Measurements from ENCODE around the gene CCDC78.

DNA sequence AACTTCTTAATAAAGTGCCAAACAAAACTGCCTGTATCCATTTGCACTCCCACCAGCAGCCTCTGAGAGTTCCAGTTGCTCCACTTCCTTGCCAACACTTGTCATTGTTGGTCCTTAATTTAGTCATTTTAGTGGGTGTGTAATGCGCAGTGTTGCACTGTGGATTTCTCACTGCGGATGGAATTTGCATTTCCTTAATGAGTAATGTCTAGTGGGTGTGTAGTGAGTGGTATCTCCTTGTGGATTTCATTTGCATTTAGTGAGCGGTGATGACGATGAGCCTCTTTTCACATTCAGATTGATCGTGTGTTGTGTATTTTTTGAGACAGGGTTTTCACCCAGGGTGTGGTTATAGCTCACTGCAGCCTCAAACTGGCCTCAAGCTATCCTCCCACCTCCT, 30.2 kb upstream of the CCDC78 start:
- TF ChIP-seq ELF1 (IDR thresholded peaks at IDR 0.05; ENCODE audit: borderline replicate concordance, low read depth) (no peak), TCF7L2 (IDR thresholded peaks at IDR 0.05; ENCODE audit: borderline replicate concordance, extremely low read depth, insufficient read depth, insufficient read length) (no peak), EZH2 (IDR thresholded peaks at IDR 0.05) (no peak), POLR2A (IDR thresholded peaks at IDR 0.05; ENCODE audit: borderline replicate concordance, extremely low read depth, insufficient read depth, insufficient read length) (no peak)
- TF ChIP-seq, protein P1, sequence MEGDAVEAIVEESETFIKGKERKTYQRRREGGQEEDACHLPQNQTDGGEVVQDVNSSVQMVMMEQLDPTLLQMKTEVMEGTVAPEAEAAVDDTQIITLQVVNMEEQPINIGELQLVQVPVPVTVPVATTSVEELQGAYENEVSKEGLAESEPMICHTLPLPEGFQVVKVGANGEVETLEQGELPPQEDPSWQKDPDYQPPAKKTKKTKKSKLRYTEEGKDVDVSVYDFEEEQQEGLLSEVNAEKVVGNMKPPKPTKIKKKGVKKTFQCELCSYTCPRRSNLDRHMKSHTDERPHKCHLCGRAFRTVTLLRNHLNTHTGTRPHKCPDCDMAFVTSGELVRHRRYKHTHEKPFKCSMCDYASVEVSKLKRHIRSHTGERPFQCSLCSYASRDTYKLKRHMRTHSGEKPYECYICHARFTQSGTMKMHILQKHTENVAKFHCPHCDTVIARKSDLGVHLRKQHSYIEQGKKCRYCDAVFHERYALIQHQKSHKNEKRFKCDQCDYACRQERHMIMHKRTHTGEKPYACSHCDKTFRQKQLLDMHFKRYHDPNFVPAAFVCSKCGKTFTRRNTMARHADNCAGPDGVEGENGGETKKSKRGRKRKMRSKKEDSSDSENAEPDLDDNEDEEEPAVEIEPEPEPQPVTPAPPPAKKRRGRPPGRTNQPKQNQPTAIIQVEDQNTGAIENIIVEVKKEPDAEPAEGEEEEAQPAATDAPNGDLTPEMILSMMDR (IDR thresholded peaks at IDR 0.05 in 2 of 3, conservative IDR thresholded peaks at IDR 0.05 in 1 of 3; ENCODE audit: borderline replicate concordance in 1 of 3, insufficient read depth in 1 of 3, low read depth in 2 of 3, low read length in 2 of 3), result peak in 1 of 3 experiments; percentile 25; a peak in 2 of 6 replicates

Data from HCT116 (cell line).